HPDE6-E6E7 (cell line): ENCODE results near the gene RIBC2.

Experiments used
- DNase-seq: peaks from one replicate; pipeline ENCODE4 v3.0.0; 2011; ENCODE audit warnings: missing footprints; ENCODE audit errors: extremely low spot score

The RIBC2 gene

DNA sequence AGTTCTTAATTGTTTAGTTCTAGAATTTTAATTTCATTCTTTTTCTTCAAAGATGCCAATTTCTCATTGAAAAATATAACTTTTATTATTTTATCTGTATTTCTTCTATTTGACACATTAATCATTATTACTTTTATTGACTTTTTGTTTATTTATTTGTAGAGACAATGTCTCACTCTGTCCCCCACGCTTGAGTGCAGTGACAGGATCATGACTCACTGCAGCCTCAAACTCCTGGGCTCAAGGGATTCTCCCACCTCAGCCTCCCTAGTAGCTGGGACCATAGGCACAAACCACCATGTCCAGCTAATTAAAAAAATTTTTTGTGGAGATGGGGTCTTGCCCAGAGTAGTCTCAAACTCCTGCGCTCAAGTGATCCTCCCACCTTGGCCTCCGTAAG, 58.9 kb downstream of the RIBC2 start:
- DNase-seq = no peak

DNA sequence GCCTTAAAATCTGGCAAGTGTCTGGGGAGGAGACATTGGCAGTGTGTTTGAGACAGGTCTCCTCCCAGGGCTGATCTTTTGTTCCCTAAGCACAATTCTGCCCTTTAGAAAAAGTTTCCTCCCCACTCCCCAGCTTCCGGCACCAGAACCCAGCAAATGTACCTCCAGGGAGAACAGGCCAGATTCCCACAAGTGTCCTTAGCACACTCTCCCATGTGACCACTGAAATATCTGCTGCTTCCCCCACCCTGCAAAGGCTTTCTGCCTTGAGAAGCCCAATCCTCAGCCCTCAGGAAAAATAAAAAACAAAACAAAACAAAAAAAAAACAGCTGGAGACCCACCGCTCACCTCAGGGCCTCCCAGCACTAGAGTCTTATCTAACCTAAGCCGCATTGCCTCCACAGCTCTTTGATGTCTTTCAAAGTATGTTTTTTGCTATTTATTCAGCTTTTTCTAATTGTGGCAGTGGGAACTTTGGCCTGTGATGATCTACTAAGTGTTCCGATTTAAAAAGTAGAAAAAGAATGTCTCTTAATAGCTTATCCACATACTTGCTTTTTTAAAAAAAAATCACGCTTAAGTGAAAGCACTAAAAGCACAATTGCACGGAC, 60.2 kb downstream of the RIBC2 start:
- no peak for DNase-seq

DNA sequence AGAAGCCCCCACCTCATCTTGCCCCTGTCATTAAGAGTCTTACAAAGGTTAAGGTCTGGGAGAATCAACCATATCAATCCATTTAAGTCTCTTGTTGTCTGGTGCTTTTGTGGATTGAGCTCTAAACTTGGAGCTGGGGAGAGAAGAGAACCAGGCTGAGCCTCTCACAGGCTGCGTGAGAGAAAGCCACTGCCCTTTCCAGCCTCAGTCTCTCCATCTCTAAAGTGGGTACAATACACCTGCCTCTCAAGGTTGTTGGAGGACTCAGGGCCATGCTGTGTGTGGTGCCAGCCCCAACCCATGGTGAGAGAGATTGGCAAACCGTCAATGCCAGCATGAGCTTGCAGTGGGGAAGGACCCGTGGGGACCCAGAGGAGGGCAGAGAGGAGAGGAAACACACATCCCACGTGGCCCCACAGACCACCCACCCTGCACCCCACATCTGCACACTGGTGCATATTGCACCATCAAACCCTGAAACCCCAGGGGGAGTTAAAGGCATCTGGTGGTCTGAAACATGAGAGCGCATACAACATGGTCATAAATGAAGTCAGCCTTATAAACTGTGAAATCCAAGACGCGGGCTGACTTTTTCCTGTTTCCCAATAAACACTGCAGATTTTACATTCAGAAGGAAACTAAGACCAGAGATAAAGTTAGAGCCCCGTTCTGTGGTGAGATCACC, 61.7 kb downstream of the RIBC2 start:
- no peak for DNase-seq

DNA sequence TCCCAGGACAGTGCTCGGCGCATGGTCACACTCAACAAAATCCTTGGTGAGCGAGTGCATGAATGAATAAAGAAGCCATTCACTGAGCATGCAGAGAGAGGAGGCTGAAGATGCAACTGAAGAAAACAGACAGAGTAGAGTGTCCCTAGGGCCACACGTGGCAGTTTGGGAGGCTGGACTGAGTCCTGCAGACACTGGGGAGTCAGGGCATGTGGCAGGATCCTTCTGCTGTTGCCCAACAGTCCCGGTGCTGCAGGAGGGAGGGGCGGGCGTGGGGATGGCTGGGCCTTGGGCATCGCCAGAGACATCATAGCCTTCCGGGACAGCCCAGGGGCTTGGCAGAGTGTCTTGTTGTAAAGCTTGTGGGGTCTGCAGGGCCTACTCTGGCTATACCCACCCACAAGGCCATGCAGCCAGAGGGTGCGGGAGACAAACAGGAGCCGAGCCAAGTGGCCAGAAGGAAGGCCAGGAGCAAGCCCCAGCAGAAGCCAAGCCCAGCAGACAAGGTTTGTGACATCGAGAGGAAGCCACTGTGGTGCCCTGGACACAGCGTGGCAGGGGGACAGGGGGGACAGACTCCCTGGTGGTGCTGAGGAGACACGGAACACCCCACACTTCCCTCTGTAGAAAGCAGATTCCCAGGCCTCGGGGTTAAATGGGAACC, 62.5 kb downstream of the RIBC2 start:
- DNase-seq = no peak

DNA sequence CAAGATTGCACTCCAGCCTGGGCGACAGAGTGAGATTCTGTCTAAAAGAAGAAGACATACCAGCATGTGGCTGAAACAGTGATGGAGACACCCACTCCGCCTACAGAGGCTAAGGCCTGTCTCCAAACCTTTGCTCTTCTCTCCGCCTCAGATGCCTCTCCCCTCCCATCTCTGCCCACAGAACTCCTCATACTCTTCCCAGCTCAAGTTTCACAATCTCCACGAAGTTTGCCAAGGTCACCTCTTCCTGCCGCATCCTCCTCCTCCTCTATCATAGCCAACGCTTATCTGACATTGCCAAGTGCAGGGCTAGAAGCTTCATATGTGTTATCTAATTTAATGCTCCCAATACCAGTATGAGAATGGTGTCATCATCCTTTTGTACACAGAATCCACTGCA, 63.3 kb downstream of the RIBC2 start:
- no peak for DNase-seq

DNA sequence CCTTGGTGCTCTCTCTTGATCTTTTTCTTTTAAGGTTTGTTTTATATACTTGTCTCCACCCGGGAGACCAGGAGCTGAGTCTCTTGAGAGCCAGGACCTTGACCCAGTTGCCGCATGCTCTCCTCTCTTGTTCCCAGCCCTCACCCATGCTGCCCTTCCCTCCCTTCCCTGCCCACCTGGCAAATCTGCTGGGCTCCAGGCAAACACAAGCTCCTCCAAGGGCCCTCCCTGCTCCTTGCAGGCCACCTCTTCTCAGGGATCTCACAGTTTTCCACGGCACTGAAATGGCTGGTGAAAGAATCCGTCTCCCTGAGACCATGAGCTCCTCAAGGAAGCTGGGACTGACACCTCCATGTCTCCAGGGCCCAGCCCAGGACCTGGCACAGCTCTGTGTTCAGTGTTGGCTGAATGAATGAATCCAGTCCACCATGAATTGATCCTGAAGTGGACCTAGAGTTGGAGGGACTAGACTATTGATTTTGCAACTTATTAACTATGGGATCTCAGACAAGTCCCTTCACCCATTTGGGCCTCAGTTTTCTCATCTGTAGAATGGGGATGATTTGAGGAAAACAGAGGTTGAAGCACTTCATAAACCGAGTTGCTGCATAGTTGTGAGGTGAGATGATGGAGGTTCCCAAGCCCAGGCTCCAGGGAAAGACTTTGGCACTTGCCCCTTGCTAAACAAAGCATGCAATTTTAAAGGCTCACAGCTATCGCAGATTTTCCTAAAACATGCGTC, 64.0 kb downstream of the RIBC2 start:
- no peak for DNase-seq

DNA sequence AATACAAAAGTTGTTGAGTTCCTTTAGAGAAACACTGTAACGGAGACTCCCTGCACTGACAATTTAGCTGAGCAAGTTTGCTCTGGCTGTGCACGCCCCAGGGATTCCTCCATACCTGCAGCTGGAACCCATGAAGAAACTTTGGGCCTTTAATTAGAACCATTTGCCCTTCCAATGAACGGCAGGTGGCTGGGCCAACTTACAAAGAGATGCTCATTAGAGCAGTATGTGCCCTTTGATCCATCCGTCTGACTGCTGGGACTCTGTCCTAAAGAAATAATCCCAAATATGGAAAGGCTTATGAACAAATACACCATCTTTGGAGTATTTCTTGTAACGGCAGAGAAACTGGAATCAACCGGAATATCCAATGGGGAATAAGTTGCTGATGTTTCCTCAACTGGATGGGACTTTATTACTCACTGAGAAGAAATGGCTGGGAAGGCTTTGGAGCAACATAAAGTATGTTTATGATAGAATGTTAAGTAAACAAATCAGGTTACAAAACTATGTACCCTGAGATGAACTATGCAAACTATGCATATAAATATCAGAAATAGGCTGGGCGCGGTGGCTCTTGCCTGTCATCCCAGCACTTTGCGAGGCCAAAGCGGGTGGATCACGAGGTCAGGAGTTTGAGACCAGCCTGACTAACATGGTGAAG, 64.7 kb downstream of the RIBC2 start:
- no peak for DNase-seq

DNA sequence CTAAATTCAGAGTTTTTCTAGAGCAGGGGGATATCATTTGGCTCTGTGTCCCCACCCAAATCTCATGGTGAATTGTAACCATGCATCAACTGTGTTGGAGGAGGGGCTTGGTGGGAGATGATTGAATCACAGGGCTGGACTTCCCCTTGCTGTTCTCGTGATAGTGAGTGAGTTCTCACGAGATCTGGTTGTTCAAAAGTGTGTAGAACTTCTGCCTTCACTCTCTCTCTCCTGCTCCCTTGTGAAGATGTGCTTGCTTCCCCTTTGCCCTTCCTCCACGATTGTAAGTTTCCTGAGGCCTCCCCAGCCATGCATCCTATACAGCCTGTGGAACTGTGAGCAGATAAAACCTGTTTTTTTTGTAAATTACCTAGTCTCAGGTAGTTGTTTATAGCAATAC, 67.2 kb downstream of the RIBC2 start:
- DNase-seq = no peak

DNA sequence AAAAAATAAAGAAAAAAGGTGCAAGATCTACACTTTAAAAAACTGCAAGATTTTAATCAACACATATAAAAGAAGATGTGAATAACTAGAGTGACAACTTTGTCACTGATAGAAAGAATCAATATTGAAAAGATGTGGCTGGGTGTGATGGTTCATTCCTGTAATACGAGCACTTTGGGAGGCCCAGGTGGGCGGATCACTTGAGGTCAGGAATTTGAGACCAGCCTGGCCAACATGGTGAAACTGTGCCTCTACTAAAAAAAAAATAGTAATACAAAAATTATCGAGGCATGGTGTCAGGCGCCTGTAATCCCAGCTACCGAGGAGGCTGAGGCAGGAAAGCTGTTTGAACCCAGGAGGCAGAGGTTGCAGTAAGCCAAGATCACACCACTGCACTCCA, 68.2 kb downstream of the RIBC2 start:
- no peak for DNase-seq
